ENCODE measurements around the gene RHEB. TPM values are rescaled to one million over a fixed set of nuclear protein-coding genes. Genes with fewer than 3 reads are reported as not detected.

The RHEB gene
- polyA plus RNA-seq, 1 donor from 2014 or later = 289 TPM

- peaks cover 6% of the 10 kb centered on the region for H3K9me3 ChIP-seq (ENCODE audit: low read length)
- H3K27ac ChIP-seq (ENCODE audit: low read length) = no peak overlapping the region
- H3K27me3 ChIP-seq (ENCODE audit: insufficient read depth, low read depth, low read length) = no peaks in the 10 kb centered on the region
- no peak overlapping the region for H2AFZ ChIP-seq (ENCODE audit: low read depth, low read length)
- no peak overlapping the region for H3K4me3 ChIP-seq (ENCODE audit: low read length)
- H3K9ac ChIP-seq (ENCODE audit: low read length) = no peak overlapping the region
- no peaks in the 10 kb centered on the region for H3K36me3 ChIP-seq (ENCODE audit: insufficient read depth, low read length)
- H3K79me2 ChIP-seq (replicated peaks; ENCODE audit: insufficient read depth, low read length) = no peaks in the 10 kb centered on the region
- no peaks in the 10 kb centered on the region for H3K9me2 ChIP-seq (ENCODE audit: insufficient read depth, low read length)
- H3K4me2 ChIP-seq (ENCODE audit: low read length) = no peak overlapping the region
- no peaks in the 10 kb centered on the region for H3F3A ChIP-seq (ENCODE audit: insufficient read depth, low read length, poor library complexity, severe bottlenecking)
- H4K20me1 ChIP-seq (ENCODE audit: insufficient read depth) = no peaks in the 10 kb centered on the region
- TF ChIP-seq MXI1 (conservative IDR thresholded peaks at IDR 0.05; ENCODE audit: poor library complexity, severe bottlenecking) (no peak), CTCF (IDR thresholded peaks at IDR 0.05; ENCODE audit: poor library complexity, severe bottlenecking) (no peak), SMC3 (conservative IDR thresholded peaks at IDR 0.05; ENCODE audit: poor library complexity) (no peak), EZH2 (IDR thresholded peaks at IDR 0.05; ENCODE audit: borderline replicate concordance, insufficient read depth, low read length, poor library complexity, severe bottlenecking) (no peak), POLR2AphosphoS5 (IDR thresholded peaks at IDR 0.05) (no peak), EP300 (conservative IDR thresholded peaks at IDR 0.05; ENCODE audit: poor library complexity, severe bottlenecking) (no peak), RAD21 (conservative IDR thresholded peaks at IDR 0.05) (no peak), TAF1 (IDR thresholded peaks at IDR 0.05; ENCODE audit: low read depth) (no peak)
- TF ChIP-seq, protein P1, sequence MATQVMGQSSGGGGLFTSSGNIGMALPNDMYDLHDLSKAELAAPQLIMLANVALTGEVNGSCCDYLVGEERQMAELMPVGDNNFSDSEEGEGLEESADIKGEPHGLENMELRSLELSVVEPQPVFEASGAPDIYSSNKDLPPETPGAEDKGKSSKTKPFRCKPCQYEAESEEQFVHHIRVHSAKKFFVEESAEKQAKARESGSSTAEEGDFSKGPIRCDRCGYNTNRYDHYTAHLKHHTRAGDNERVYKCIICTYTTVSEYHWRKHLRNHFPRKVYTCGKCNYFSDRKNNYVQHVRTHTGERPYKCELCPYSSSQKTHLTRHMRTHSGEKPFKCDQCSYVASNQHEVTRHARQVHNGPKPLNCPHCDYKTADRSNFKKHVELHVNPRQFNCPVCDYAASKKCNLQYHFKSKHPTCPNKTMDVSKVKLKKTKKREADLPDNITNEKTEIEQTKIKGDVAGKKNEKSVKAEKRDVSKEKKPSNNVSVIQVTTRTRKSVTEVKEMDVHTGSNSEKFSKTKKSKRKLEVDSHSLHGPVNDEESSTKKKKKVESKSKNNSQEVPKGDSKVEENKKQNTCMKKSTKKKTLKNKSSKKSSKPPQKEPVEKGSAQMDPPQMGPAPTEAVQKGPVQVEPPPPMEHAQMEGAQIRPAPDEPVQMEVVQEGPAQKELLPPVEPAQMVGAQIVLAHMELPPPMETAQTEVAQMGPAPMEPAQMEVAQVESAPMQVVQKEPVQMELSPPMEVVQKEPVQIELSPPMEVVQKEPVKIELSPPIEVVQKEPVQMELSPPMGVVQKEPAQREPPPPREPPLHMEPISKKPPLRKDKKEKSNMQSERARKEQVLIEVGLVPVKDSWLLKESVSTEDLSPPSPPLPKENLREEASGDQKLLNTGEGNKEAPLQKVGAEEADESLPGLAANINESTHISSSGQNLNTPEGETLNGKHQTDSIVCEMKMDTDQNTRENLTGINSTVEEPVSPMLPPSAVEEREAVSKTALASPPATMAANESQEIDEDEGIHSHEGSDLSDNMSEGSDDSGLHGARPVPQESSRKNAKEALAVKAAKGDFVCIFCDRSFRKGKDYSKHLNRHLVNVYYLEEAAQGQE (IDR thresholded peaks at IDR 0.05; ENCODE audit: borderline replicate concordance) = no peak
Measured at GRCh38 chr7:151529842-151530241, 10.1 kb upstream of the RHEB start.

GRCh38 chr7:151524845-151525244, 5.2 kb upstream of the RHEB start:
- Histone ChIP-seq H3K36me3 (ENCODE audit: insufficient read depth, low read length) (no peaks in the 10 kb centered on the region), H3K27me3 (ENCODE audit: insufficient read depth, low read depth, low read length) (no peaks in the 10 kb centered on the region), H3K79me2 (replicated peaks; ENCODE audit: insufficient read depth, low read length) (no peaks in the 10 kb centered on the region), H3K4me2 (ENCODE audit: low read length) (no peak overlapping the region), H3K4me3 (ENCODE audit: low read length) (no peak overlapping the region), H4K20me1 (ENCODE audit: insufficient read depth) (no peaks in the 10 kb centered on the region), H2AFZ (ENCODE audit: low read depth, low read length) (no peak overlapping the region), H3K9me2 (ENCODE audit: insufficient read depth, low read length) (no peaks in the 10 kb centered on the region), H3K9me3 (ENCODE audit: low read length) (peaks cover 1% of the 10 kb centered on the region), H3K9ac (ENCODE audit: low read length) (no peak overlapping the region), H3K27ac (ENCODE audit: low read length) (peak overlapping the region; percentile 40), H3F3A (ENCODE audit: insufficient read depth, low read length, poor library complexity, severe bottlenecking) (peaks cover 2% of the 10 kb centered on the region)
- TF ChIP-seq POLR2AphosphoS5 (IDR thresholded peaks at IDR 0.05) (no peak), SMC3 (conservative IDR thresholded peaks at IDR 0.05; ENCODE audit: poor library complexity) (no peak), EP300 (conservative IDR thresholded peaks at IDR 0.05; ENCODE audit: poor library complexity, severe bottlenecking) (no peak), CTCF (IDR thresholded peaks at IDR 0.05; ENCODE audit: poor library complexity, severe bottlenecking) (no peak), EZH2 (IDR thresholded peaks at IDR 0.05; ENCODE audit: borderline replicate concordance, insufficient read depth, low read length, poor library complexity, severe bottlenecking) (no peak), TAF1 (IDR thresholded peaks at IDR 0.05; ENCODE audit: low read depth) (no peak), RAD21 (conservative IDR thresholded peaks at IDR 0.05) (no peak), MXI1 (conservative IDR thresholded peaks at IDR 0.05; ENCODE audit: poor library complexity, severe bottlenecking) (no peak)
- TF ChIP-seq, protein P1 (IDR thresholded peaks at IDR 0.05; ENCODE audit: borderline replicate concordance) = no peak

Data from neural cell (in vitro differentiated cells).